ENCODE measurements around the gene DLG5.

DLG5 gene

GRCh38 chr10:77788496-77789010 lies 138.0 kb downstream of the DLG5 start:
- no peak for TF ChIP-seq EP300 (IDR thresholded peaks at IDR 0.05; ENCODE audit: borderline replicate concordance)
- no peak for TF ChIP-seq USF1 (IDR thresholded peaks at IDR 0.05)
- no peak for TF ChIP-seq RAD21 (IDR thresholded peaks at IDR 0.05; ENCODE audit: low read depth)
- no peak for TF ChIP-seq TAF1 (IDR thresholded peaks at IDR 0.05; ENCODE audit: low read depth)
- no peak for TF ChIP-seq TEAD4 (IDR thresholded peaks at IDR 0.05)
- no peak for TF ChIP-seq CREB1 (IDR thresholded peaks at IDR 0.05; ENCODE audit: low read depth)
- no peak for TF ChIP-seq ZBTB7A (IDR thresholded peaks at IDR 0.05; ENCODE audit: low read depth)
- TF ChIP-seq FOXM1 (IDR thresholded peaks at IDR 0.05; ENCODE audit: borderline replicate concordance, low read depth): no peak
- TF ChIP-seq NFIC (IDR thresholded peaks at IDR 0.05): no peak
- TF ChIP-seq REST (IDR thresholded peaks at IDR 0.05; ENCODE audit: low read depth): no peak
- no peak for TF ChIP-seq YY1 (IDR thresholded peaks at IDR 0.05; ENCODE audit: low read depth)
- no peak for TF ChIP-seq EGR1 (IDR thresholded peaks at IDR 0.05)
- no peak for TF ChIP-seq CEBPB (IDR thresholded peaks at IDR 0.05)
- TF ChIP-seq, protein P1, sequence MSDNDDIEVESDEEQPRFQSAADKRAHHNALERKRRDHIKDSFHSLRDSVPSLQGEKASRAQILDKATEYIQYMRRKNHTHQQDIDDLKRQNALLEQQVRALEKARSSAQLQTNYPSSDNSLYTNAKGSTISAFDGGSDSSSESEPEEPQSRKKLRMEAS (IDR thresholded peaks at IDR 0.05): no peak

GRCh38 chr10:77787440-77787839 lies 139.1 kb downstream of the DLG5 start:
- TF ChIP-seq TAF1 (IDR thresholded peaks at IDR 0.05; ENCODE audit: low read depth) (no peak), EP300 (IDR thresholded peaks at IDR 0.05; ENCODE audit: borderline replicate concordance) (no peak), RAD21 (IDR thresholded peaks at IDR 0.05; ENCODE audit: low read depth) (no peak), FOXM1 (IDR thresholded peaks at IDR 0.05; ENCODE audit: borderline replicate concordance, low read depth) (no peak), TEAD4 (IDR thresholded peaks at IDR 0.05) (no peak)

DNA sequence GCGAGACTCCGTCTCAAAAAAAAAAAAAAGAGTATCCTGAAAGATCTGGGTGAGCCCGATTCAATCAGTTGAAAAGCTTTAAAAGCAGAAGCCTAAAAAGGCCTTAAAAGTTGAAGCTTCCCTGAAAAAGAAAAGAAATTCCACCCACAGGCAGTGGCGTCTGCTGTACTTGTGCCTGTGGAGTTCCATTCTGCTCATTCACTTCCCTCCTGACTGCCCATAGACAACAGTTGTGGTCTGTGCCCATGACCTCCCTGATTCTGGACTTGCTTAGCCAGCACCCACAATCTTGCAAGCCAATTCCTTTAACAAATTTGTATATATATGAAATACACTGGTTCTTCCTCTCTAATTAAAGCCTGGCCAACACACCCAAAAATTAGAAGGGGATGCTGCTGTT lies 141.7 kb downstream of the DLG5 start:
- TF ChIP-seq, protein P1 (IDR thresholded peaks at IDR 0.05): no peak
- TF ChIP-seq EGR1 (IDR thresholded peaks at IDR 0.05) (no peak), CREB1 (IDR thresholded peaks at IDR 0.05; ENCODE audit: low read depth) (no peak)

GRCh38 chr10:77782328-77783061 lies 144.1 kb downstream of the DLG5 start:
- no peak for TF ChIP-seq REST (IDR thresholded peaks at IDR 0.05; ENCODE audit: low read depth)
- no peak for TF ChIP-seq YY1 (IDR thresholded peaks at IDR 0.05; ENCODE audit: low read depth)
- TF ChIP-seq TCF12 (IDR thresholded peaks at IDR 0.05; ENCODE audit: low read depth): no peak
- no peak for TF ChIP-seq CREB1 (IDR thresholded peaks at IDR 0.05; ENCODE audit: low read depth)
- TF ChIP-seq TAF1 (IDR thresholded peaks at IDR 0.05; ENCODE audit: low read depth): no peak
- TF ChIP-seq FOXM1 (IDR thresholded peaks at IDR 0.05; ENCODE audit: borderline replicate concordance, low read depth): no peak
- no peak for TF ChIP-seq USF1 (IDR thresholded peaks at IDR 0.05)
- no peak for TF ChIP-seq EGR1 (IDR thresholded peaks at IDR 0.05)
- no peak for TF ChIP-seq ZBTB7A (IDR thresholded peaks at IDR 0.05; ENCODE audit: low read depth)

DNA sequence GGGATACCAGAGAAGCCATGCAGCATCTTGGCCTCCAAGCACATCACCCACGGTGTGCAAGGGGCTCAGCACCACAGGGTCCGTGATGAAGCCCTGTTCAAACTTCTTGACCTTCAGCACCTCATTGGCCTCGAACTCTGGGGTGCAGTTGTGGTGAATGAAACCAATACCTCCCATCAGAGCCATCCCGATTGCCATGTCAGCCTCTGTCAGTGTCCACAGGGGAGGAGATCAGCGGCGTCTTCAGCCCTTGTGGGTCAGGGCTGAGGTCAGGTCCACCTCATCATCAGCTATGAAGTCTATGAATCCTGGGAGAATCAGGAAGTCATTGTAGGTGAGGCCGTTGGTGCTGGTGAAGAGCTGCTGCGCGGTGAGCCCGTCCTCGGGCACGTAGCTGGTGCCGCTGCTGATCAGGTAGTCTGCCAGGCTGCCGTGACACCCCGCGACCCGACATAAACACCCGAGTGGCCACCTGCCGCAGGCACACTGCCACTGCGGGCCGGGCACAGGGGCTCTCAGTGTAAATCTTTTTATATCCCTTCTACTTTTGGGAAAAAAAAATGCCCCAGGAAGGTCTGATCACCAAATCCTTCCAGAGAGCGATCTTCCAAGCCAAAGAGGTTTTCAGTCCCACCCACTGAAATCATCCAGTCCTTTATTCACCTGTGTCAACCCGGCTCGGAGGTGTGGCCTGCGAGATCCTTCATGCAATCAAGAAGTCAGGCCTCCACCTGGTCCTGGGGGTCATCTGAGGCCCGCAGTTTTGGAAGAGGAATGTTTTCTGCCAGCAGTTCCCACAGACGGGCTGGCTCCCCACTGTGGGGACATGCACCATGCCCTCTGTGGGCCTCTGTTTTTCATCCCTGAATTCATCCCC lies 144.9 kb downstream of the DLG5 start:
- TF ChIP-seq RAD21 (IDR thresholded peaks at IDR 0.05; ENCODE audit: low read depth) (no peak), CREB1 (IDR thresholded peaks at IDR 0.05; ENCODE audit: low read depth) (no peak), NFIC (IDR thresholded peaks at IDR 0.05) (no peak), EGR1 (IDR thresholded peaks at IDR 0.05) (no peak), ZBTB7A (IDR thresholded peaks at IDR 0.05; ENCODE audit: low read depth) (no peak), REST (IDR thresholded peaks at IDR 0.05; ENCODE audit: low read depth) (no peak), TAF1 (IDR thresholded peaks at IDR 0.05; ENCODE audit: low read depth) (no peak), EP300 (IDR thresholded peaks at IDR 0.05; ENCODE audit: borderline replicate concordance) (no peak)
- TF ChIP-seq, protein P1 (IDR thresholded peaks at IDR 0.05): no peak
